ENCODE measurements around the gene DAB2IP.

The DAB2IP gene

DNA sequence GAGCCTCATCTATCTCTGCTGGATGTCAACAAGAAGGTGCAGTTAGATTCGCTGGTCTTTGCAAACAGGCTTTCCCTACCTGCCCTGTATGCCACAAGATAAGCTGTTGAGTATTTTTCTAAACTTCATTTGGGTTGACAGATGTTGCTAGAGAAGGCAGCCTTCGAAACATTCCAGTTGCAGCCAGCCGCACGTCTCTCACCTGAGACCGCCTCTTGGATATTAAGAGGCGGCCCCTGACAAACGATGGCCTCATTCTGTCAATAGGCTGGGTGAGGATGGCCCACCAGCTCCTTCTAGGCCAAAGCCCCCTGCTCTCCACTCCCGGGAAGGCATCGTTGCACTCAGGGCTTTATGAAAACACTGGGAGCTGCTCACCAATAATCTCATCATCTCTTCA lies 181.6 kb downstream of the DAB2IP start:
- DNase-seq (ENCODE audit: low spot score) (no peak), FAIRE-seq (no peak)

All from RCC 7860 (cell line).